Measurements from ENCODE around the gene CRYL1. TPM values are rescaled to one million over a fixed set of nuclear protein-coding genes. Genes with fewer than 3 reads are reported as not detected.
A peak's percentile ranks its signal among the peaks of the same experiment; 100 is the strongest.

The CRYL1 gene
- total RNA-seq, 3 donors from 2014 or later (not counting 1 experiment from before 2014, with no cell fraction given): 13.4 to 15.8 (median 14.9) TPM

DNA sequence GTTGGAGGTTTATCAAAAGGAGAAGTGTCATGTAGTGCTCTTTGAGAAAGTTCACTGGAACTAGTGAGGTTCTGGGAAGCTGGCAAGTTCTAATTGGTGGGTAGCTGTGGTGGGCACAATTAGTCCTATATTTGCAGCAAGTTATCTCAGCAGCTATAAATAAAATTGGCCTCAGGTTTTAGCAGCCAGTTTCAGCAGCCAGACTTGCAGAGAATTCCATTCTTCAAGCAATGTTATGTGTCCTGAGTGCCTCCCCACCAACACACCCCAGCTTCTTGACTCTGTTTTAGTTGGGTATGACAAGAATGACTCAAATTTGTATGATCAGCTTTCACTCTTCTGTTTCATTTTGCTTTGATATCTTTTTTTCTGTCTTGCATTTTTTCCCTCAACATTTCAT is 46.0 kb upstream of the CRYL1 start:
- no peak overlapping the region for H3K4me3 Mint-ChIP-seq
- Histone ChIP-seq H3K4me1 (ENCODE audit: control insufficient read depth, insufficient read depth, low read length) (peaks cover 8% of the 10 kb centered on the region), H3K4me3 (ENCODE audit: low read length) (no peak overlapping the region), H3K9me3 (ENCODE audit: control insufficient read depth, insufficient read depth, low read length) (no peaks in the 10 kb centered on the region), H3K27ac (ENCODE audit: low read length) (no peak overlapping the region), H3K27me3 (ENCODE audit: control insufficient read depth, insufficient read depth, low read length) (no peaks in the 10 kb centered on the region), H3K36me3 (ENCODE audit: control insufficient read depth, insufficient read depth, low read length) (peaks cover 2% of the 10 kb centered on the region)
- H3K4me1 Mint-ChIP-seq: peaks cover 8 to 12% of the 10 kb centered on the region in 2 donors
- no peaks in the 10 kb centered on the region for H3K27me3 Mint-ChIP-seq (ENCODE audit: low read depth in 2 of 2)
- DNase-seq (no peak), ATAC-seq (no peak)
- no peak overlapping the region for H3K27ac Mint-ChIP-seq
- intact Hi-C loops (cut with micrococcal nuclease): no loop called here
- TF ChIP-seq CTCF (IDR thresholded peaks at IDR 0.05): no peak
- no peaks in the 10 kb centered on the region for H3K36me3 Mint-ChIP-seq
- H3K9me3 Mint-ChIP-seq: no peaks in the 10 kb centered on the region

DNA sequence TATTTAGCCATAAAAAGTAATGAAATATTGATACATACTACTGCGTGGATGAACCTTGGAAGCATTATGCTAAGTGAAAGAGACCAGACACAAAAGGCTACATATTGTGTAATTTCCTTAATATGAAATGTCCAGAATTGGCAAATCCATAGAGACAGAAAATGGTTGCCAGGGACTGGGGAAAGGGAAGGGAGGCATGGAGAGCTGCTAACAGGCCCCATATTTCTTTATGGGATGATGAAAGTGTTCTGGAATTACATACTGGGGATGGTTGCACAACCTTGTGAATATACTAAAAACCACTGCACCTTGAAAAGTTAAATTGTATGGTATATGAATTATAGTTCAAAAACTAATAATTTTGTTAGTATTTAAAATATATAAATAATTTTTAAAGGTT is 44.9 kb upstream of the CRYL1 start:
- DNase-seq: no peak
- H3K4me1 Mint-ChIP-seq: peaks cover 14 to 17% of the 10 kb centered on the region in 2 donors
- intact Hi-C loops (cut with micrococcal nuclease): no loop called here
- no peaks in the 10 kb centered on the region for H3K27me3 Mint-ChIP-seq (ENCODE audit: low read depth in 2 of 2)
- H3K36me3 Mint-ChIP-seq: no peaks in the 10 kb centered on the region
- H3K4me3 ChIP-seq (ENCODE audit: low read length): no peak overlapping the region
- no peak overlapping the region for H3K27ac ChIP-seq (ENCODE audit: low read length)
- WGBS (ENCODE audit: insufficient coverage): 100% methylated on average over 1 of the region's 1 CpG
- peaks cover 3% of the 10 kb centered on the region for H3K9me3 ChIP-seq (ENCODE audit: control insufficient read depth, insufficient read depth, low read length)
- ATAC-seq: no peak
- peaks cover 16% of the 10 kb centered on the region for H3K4me1 ChIP-seq (ENCODE audit: control insufficient read depth, insufficient read depth, low read length)
- peaks cover 2% of the 10 kb centered on the region for H3K36me3 ChIP-seq (ENCODE audit: control insufficient read depth, insufficient read depth, low read length)
- no peaks in the 10 kb centered on the region for H3K27me3 ChIP-seq (ENCODE audit: control insufficient read depth, insufficient read depth, low read length)
- H3K27ac Mint-ChIP-seq: no peak overlapping the region
- H3K9me3 Mint-ChIP-seq: no peaks in the 10 kb centered on the region
- no peak for TF ChIP-seq CTCF (IDR thresholded peaks at IDR 0.05)
- H3K4me3 Mint-ChIP-seq: no peak overlapping the region

GRCh38 chr13:20567881-20568528 is 42.3 kb upstream of the CRYL1 start:
- TF ChIP-seq CTCF (IDR thresholded peaks at IDR 0.05): no peak
- H3K27me3 ChIP-seq (ENCODE audit: control insufficient read depth, insufficient read depth, low read length): no peaks in the 10 kb centered on the region
- peak overlapping the region; percentile 90 to 94 for H3K27ac Mint-ChIP-seq
- H3K4me3 Mint-ChIP-seq: peak overlapping the region; percentile 93
- H3K4me1 Mint-ChIP-seq: peaks cover 14 to 17% of the 10 kb centered on the region in 2 donors
- H3K4me1 ChIP-seq (ENCODE audit: control insufficient read depth, insufficient read depth, low read length): peaks cover 16% of the 10 kb centered on the region
- no peak overlapping the region for H3K4me3 ChIP-seq (ENCODE audit: low read length)
- no peaks in the 10 kb centered on the region for H3K27me3 Mint-ChIP-seq (ENCODE audit: low read depth in 2 of 2)
- DNase-seq: no peak
- H3K9me3 Mint-ChIP-seq: peaks cover 2 to 3% of the 10 kb centered on the region in 2 donors
- no peaks in the 10 kb centered on the region for H3K36me3 Mint-ChIP-seq
- ATAC-seq: no peak
- no peaks in the 10 kb centered on the region for H3K36me3 ChIP-seq (ENCODE audit: control insufficient read depth, insufficient read depth, low read length)
- H3K9me3 ChIP-seq (ENCODE audit: control insufficient read depth, insufficient read depth, low read length): peaks cover 4% of the 10 kb centered on the region
- H3K27ac ChIP-seq (ENCODE audit: low read length): peak overlapping the region; percentile 76
- intact Hi-C loops (cut with micrococcal nuclease): no loop called here
- 88% methylated on average over 9 of the region's 9 CpGs for WGBS (ENCODE audit: insufficient coverage)

Data from natural killer cell (primary cell).